HepG2 (cell line): ENCODE measurements around the gene CYSRT1. TPM values are rescaled to one million over a fixed set of nuclear protein-coding genes. Genes with fewer than 3 reads are reported as not detected.

Source experiments
- ATF6 ChIP-seq: sonication (generic); formaldehyde crosslinking; conservative IDR thresholded peaks from 2 replicates; pipeline ENCODE4 v1.4.0; 2020; ENCODE audit warnings: missing genetic modification reagents
- CEBPG ChIP-seq: IDR thresholded peaks from 2 replicates; pipeline ENCODE4 v1.6.1; 2016
- ELF1 ChIP-seq: sonication (generic); formaldehyde crosslinking; IDR thresholded peaks from 2 replicates; pipeline ENCODE4 v1.4.0; 2020; ENCODE audit warnings: missing genetic modification reagents
- ETV6 ChIP-seq: sonication (generic); formaldehyde crosslinking; conservative IDR thresholded peaks from 2 replicates; pipeline ENCODE4 v1.4.0; 2020; ENCODE audit warnings: missing genetic modification reagents
- FOXP4 ChIP-seq: sonication (generic); formaldehyde crosslinking; IDR thresholded peaks from 2 replicates; pipeline ENCODE4 v1.4.0; 2020; ENCODE audit warnings: missing genetic modification reagents
- HOXA9 ChIP-seq: sonication (generic); formaldehyde crosslinking; IDR thresholded peaks from 2 replicates; pipeline ENCODE4 v1.8.1; 2022; ENCODE audit warnings: missing genetic modification reagents, mild to moderate bottlenecking, moderate library complexity, borderline replicate concordance
- JUND ChIP-seq: sonication (generic); formaldehyde crosslinking; IDR thresholded peaks from 2 replicates; pipeline ENCODE4 v1.8.0; 2022; ENCODE audit warnings: mild to moderate bottlenecking, missing genetic modification reagents
- MAFK ChIP-seq, 2 experiments: IDR thresholded peaks in 1 of 2; conservative IDR thresholded peaks in 1 of 2; 2 replicates each; pipeline ENCODE4 v1.6.1; 2011; ENCODE audit warnings: improper control_type of control experiment in 2 of 2, low read length in 2 of 2
- NFYC ChIP-seq: IDR thresholded peaks from 2 replicates; pipeline ENCODE4 v1.6.1; 2016; ENCODE audit warnings: missing genetic modification reagents, missing compliant biosample characterization
- NR2F2 ChIP-seq: IDR thresholded peaks from 2 replicates; pipeline ENCODE4 v1.6.1; 2012; ENCODE audit warnings: low read depth, inconsistent platforms, borderline replicate concordance
- RAD21 ChIP-seq: fragments of 450-650 bp; formaldehyde crosslinking; IDR thresholded peaks from 2 replicates; pipeline ENCODE4 v1.5.0; 2020; ENCODE audit warnings: mild to moderate bottlenecking
- TCF12 ChIP-seq, 2 experiments: fragments of 450-650 bp in 1 of 2; sonication (generic) in 1 of 2; formaldehyde crosslinking in 1 of 2; IDR thresholded peaks; 2 replicates each; pipeline versions ENCODE4 v1.6.1 to v1.8.0; 2017 to 2022; ENCODE audit warnings: antibody characterized with exemption in 1 of 2, mild to moderate bottlenecking in 1 of 2, missing genetic modification reagents in 1 of 2, moderate library complexity in 1 of 2
- ZNF124 ChIP-seq: sonication (generic); formaldehyde crosslinking; IDR thresholded peaks from 2 replicates; pipeline ENCODE4 v1.4.0; 2020; ENCODE audit warnings: missing genetic modification reagents
- ZNF232 ChIP-seq: sonication (generic); formaldehyde crosslinking; IDR thresholded peaks from 2 replicates; pipeline ENCODE4 v1.4.0; 2020; ENCODE audit warnings: missing genetic modification reagents, borderline replicate concordance
- ZNF264 ChIP-seq: sonication (generic); formaldehyde crosslinking; IDR thresholded peaks from 2 replicates; pipeline ENCODE4 v1.4.0; 2020; ENCODE audit warnings: missing genetic modification reagents
- ZNF331 ChIP-seq: sonication (generic); formaldehyde crosslinking; IDR thresholded peaks from 2 replicates; pipeline ENCODE4 v1.4.0; 2020; ENCODE audit warnings: missing genetic modification reagents
- ZNF512 ChIP-seq: sonication (generic); formaldehyde crosslinking; IDR thresholded peaks from 2 replicates; pipeline ENCODE4 v1.4.0; 2020; ENCODE audit warnings: mild to moderate bottlenecking, missing genetic modification reagents
- ZNF607 ChIP-seq: sonication (generic); formaldehyde crosslinking; IDR thresholded peaks from 2 replicates; pipeline ENCODE4 v1.5.1; 2020; ENCODE audit warnings: missing genetic modification reagents, mild to moderate bottlenecking, borderline replicate concordance
- ZNF878 ChIP-seq: sonication (generic); formaldehyde crosslinking; IDR thresholded peaks from 2 replicates; pipeline ENCODE4 v1.8.1; 2023; ENCODE audit warnings: mild to moderate bottlenecking, missing genetic modification reagents, moderate library complexity
- polyA plus RNA-seq, 8 experiments: library from polyadenylated mRNA; depleted of rRNA in 3 of 8; stranded (reverse) in 7 of 8; unstranded in 1 of 8; fragments of >200 nt; fragmentation: Illumina TruSeq in 4 of 8; extraction: Trizol in 4 of 8; gene quantifications; 2 replicates each; pipeline versions ENCODE4 v1.2.1 to v1.2.3, GENCODE V29; 2011 to 2016; ENCODE audit warnings: low read depth in 4 of 8, missing spikeins in 1 of 8, mixed read lengths in 1 of 8; ENCODE audit not compliant: insufficient read depth in 1 of 8
- total RNA-seq, 5 experiments: library from RNA; depleted of rRNA; stranded (reverse); fragments of >200 nt; fragmentation: Illumina TruSeq; extraction: Trizol; gene quantifications; 2 replicates each; pipeline ENCODE4 v1.2.3, GENCODE V29; 2016; ENCODE audit warnings: low read depth in 1 of 5
- TF ChIP-seq, protein P1 (sequence below): sonication (generic); formaldehyde crosslinking; IDR thresholded peaks from 2 replicates; pipeline ENCODE4 v1.4.0; 2020; ENCODE audit warnings: mild to moderate bottlenecking, missing genetic modification reagents
- TF ChIP-seq, protein P2 (sequence below): sonication (generic); formaldehyde crosslinking; IDR thresholded peaks from 2 replicates; pipeline ENCODE4 v1.5.0; 2020; ENCODE audit warnings: missing genetic modification reagents

The CYSRT1 gene
- total and polyA plus RNA-seq, 2 of the 13 experiments (the other 11 are each of a cell fraction or from before 2014, with no cell fraction given), result 1.5 to 2.1 TPM

DNA sequence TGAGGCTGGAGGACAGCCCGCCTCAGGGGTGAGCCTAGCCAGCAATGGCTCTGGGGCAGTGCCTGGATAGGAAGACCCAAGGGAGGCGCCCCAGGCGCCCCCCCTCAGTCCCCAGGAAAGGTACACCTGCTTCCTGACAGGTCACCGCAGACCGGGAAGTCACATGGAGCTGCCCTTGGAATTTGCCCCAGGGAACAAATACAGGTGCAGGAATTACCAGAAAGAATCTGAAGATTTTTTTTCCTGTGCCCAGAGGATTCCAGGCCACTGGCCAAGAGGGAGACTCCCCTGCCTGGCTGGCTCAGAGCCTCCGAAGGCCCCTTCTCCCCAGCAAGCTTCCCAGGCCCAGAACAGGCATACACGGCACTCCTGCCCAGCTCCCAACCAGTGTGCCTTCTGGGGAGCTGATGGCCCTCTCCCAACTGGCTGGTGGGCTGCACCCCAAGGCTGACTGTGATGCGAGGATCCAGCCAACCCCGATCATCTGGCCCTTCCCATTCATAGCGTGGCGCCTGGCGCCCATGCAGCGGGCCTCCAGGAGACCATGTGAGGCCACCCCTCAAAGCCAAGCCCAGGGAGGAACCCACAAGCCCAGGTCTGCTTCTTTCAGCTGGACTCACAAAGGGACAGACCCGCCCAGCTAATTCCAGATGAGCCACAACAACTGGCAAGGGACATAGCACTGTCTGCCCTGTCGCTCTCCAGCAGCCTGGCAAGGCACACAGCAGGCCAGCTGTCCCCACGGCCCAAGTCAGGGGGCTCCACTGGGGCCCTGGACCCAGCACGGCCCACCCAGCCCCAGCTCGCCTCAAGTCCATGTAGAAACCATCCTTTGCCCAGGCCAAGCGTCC lies 26.7 kb upstream of the CYSRT1 start (continued):
- TF ChIP-seq ETV6 (CRISPR knock-in tag), result no peak
- TF ChIP-seq RAD21, result no peak
- TF ChIP-seq CEBPG (CRISPR knock-in tag), result no peak
- 0 out of 2 replicates have a peak, but pooled peaks have one; percentile 21 for TF ChIP-seq ZNF124 (CRISPR knock-in tag)
- no peak for TF ChIP-seq ZNF264 (CRISPR knock-in tag)
- TF ChIP-seq, protein P1, sequence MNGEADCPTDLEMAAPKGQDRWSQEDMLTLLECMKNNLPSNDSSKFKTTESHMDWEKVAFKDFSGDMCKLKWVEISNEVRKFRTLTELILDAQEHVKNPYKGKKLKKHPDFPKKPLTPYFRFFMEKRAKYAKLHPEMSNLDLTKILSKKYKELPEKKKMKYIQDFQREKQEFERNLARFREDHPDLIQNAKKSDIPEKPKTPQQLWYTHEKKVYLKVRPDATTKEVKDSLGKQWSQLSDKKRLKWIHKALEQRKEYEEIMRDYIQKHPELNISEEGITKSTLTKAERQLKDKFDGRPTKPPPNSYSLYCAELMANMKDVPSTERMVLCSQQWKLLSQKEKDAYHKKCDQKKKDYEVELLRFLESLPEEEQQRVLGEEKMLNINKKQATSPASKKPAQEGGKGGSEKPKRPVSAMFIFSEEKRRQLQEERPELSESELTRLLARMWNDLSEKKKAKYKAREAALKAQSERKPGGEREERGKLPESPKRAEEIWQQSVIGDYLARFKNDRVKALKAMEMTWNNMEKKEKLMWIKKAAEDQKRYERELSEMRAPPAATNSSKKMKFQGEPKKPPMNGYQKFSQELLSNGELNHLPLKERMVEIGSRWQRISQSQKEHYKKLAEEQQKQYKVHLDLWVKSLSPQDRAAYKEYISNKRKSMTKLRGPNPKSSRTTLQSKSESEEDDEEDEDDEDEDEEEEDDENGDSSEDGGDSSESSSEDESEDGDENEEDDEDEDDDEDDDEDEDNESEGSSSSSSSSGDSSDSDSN (CRISPR knock-in tag), result no peak; the same call in 1 of the 2 replicates
- 0 out of 2 replicates have a peak, but pooled peaks have one; percentile 18 for TF ChIP-seq NFYC (CRISPR knock-in tag)
- TF ChIP-seq ZNF878 (CRISPR knock-in tag), result no peak
- TF ChIP-seq ATF6, result no peak
- TF ChIP-seq ZNF232 (CRISPR knock-in tag), result no peak
- TF ChIP-seq ELF1 (CRISPR knock-in tag), result no peak
- TF ChIP-seq FOXP4, result no peak
- TF ChIP-seq ZNF512 (CRISPR knock-in tag), result no peak
- TF ChIP-seq, protein P2, sequence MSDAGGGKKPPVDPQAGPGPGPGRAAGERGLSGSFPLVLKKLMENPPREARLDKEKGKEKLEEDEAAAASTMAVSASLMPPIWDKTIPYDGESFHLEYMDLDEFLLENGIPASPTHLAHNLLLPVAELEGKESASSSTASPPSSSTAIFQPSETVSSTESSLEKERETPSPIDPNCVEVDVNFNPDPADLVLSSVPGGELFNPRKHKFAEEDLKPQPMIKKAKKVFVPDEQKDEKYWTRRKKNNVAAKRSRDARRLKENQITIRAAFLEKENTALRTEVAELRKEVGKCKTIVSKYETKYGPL, result no peak
- no peak for TF ChIP-seq ZNF607
- no peak for TF ChIP-seq TCF12 (IDR thresholded peaks at IDR 0.05)
- no peak for TF ChIP-seq TCF12 (CRISPR knock-in tag; IDR thresholded peaks at IDR 0.05)
- TF ChIP-seq MAFK (conservative IDR thresholded peaks at IDR 0.05 in 1 of 2, IDR thresholded peaks at IDR 0.05 in 1 of 2; ENCODE audit: low read length in 2 of 2), result no peak
- TF ChIP-seq NR2F2, result no peak
- TF ChIP-seq JUND, result no peak
- no peak for TF ChIP-seq ZNF331 (CRISPR knock-in tag)
- TF ChIP-seq HOXA9 (CRISPR knock-in tag), result no peak
